OCI-LY7 (cell line): Measurements from ENCODE around the gene NKAPD1. TPM values are rescaled to one million over a fixed set of nuclear protein-coding genes. Genes with fewer than 3 reads are reported as not detected.
A peak's percentile ranks its signal among the peaks of the same experiment; 100 is the strongest.

Experiments
- BruUV-seq: library from RNA; stranded (reverse); fragments of 400-500 nt; replicated peaks from 2 replicates; lab custom pipeline; 2021; lab: Mats Ljungman, UMichigan
- CTCF ChIA-PET: fragments of 300-600 bp; sonication (Branson Sonifier 250); formaldehyde crosslinking; loops from one replicate; lab custom pipeline; 2022; ENCODE audit warnings: antibody characterized with exemption; ENCODE audit not compliant: unreplicated experiment; lab: Charles Lee
- POLR2A ChIA-PET: fragments of 300-600 bp; sonication (Branson Sonifier 250); formaldehyde crosslinking; loops from one replicate; lab custom pipeline; 2022; ENCODE audit warnings: antibody characterized with exemption; lab: Charles Lee
- DNase-seq: peaks from one replicate; pipeline ENCODE4 v3.0.0-alpha.2; 2015; ENCODE audit warnings: low spot score
- H2AFZ ChIP-seq: fragments of 200-600 bp; sonication (generic), shearing (Covaris generic); 2 replicates; pipeline ENCODE4 v1.6.1; 2014; ENCODE audit warnings: mild to moderate bottlenecking, antibody characterized with exemption, low read length, moderate library complexity
- H3K27ac ChIP-seq: fragments of 200-600 bp; sonication (generic); 2 replicates; pipeline ENCODE4 v1.5.1; 2014; ENCODE audit warnings: mixed run types, low read depth, mild to moderate bottlenecking, moderate library complexity, low read length, inconsistent platforms; ENCODE audit not compliant: poor library complexity, severe bottlenecking
- H3K36me3 ChIP-seq: fragments of 200-600 bp; sonication (generic); 2 replicates; pipeline ENCODE4 v1.6.1; 2014; ENCODE audit warnings: mild to moderate bottlenecking, antibody characterized with exemption, low read length, moderate library complexity, mixed read lengths; ENCODE audit not compliant: insufficient read depth
- H3K4me1 ChIP-seq: fragments of 200-600 bp; sonication (generic); 2 replicates; pipeline ENCODE4 v1.5.1; 2014; ENCODE audit warnings: mild to moderate bottlenecking, low read length; ENCODE audit not compliant: insufficient read depth, poor library complexity, severe bottlenecking
- H3K4me2 ChIP-seq: fragments of 200-600 bp; sonication (generic); 2 replicates; pipeline ENCODE4 v1.6.1; 2014; ENCODE audit warnings: mild to moderate bottlenecking, low read length
- H3K4me3 ChIP-seq: fragments of 200-600 bp; sonication (generic); 2 replicates; pipeline ENCODE4 v1.5.1; 2014; ENCODE audit warnings: mild to moderate bottlenecking, low read depth, low read length; ENCODE audit not compliant: poor library complexity, severe bottlenecking
- H3K79me2 ChIP-seq: fragments of 200-600 bp; sonication (generic); 2 replicates; pipeline ENCODE4 v1.6.1; 2016; ENCODE audit warnings: low read depth, mild to moderate bottlenecking, low read length, moderate library complexity, mixed read lengths; ENCODE audit not compliant: insufficient read depth
- H3K9me2 ChIP-seq: fragments of 200-600 bp; sonication (generic); 2 replicates; pipeline ENCODE4 v1.6.1; 2016; ENCODE audit warnings: mild to moderate bottlenecking, low read length, mixed read lengths; ENCODE audit not compliant: insufficient read depth
- H3K9me3 ChIP-seq: fragments of 200-600 bp; sonication (generic); 2 replicates; pipeline ENCODE4 v1.6.1; 2014; ENCODE audit warnings: mild to moderate bottlenecking, mixed run types, low read length, mixed read lengths
- H4K20me1 ChIP-seq: fragments of 200-600 bp; sonication (generic); 2 replicates; pipeline ENCODE4 v1.6.1; 2014; ENCODE audit warnings: mild to moderate bottlenecking, antibody characterized with exemption, low read length, moderate library complexity, mixed read lengths; ENCODE audit not compliant: insufficient read depth
- EZH2phosphoT487 ChIP-seq: fragments of 200-600 bp; sonication (generic); IDR thresholded peaks from 2 replicates; pipeline ENCODE4 v1.6.1; 2018; ENCODE audit warnings: low read depth, borderline replicate concordance, mild to moderate bottlenecking, mixed run types, antibody characterized with exemption, low read length, moderate library complexity, mixed read lengths
- intact Hi-C: fragments of 100-400 bp; cut with micrococcal nuclease; formaldehyde crosslinking; loops from one replicate; pipeline ENCODE4 v1.10.0; 2022; ENCODE audit not compliant: unreplicated experiment
- total RNA-seq, 2 experiments: library from RNA; depleted of rRNA in 1 of 2; stranded (reverse); fragments of >200 nt in 1 of 2; shearing (Covaris generic) in 1 of 2; gene quantifications; 2 replicates each; pipeline ENCODE4 v1.2.3, GENCODE V29; 2014 to 2022
- TF ChIP-seq, protein P1 (sequence below): fragments of 200-600 bp; sonication (generic); conservative IDR thresholded peaks from 2 replicates; pipeline ENCODE4 v1.5.1; 2014; ENCODE audit warnings: mild to moderate bottlenecking, antibody characterized with exemption, low read length, moderate library complexity, mixed read lengths

NKAPD1 gene
- total RNA-seq, 2 experiments from 2014 or later = 21.3 to 30.7 TPM

DNA sequence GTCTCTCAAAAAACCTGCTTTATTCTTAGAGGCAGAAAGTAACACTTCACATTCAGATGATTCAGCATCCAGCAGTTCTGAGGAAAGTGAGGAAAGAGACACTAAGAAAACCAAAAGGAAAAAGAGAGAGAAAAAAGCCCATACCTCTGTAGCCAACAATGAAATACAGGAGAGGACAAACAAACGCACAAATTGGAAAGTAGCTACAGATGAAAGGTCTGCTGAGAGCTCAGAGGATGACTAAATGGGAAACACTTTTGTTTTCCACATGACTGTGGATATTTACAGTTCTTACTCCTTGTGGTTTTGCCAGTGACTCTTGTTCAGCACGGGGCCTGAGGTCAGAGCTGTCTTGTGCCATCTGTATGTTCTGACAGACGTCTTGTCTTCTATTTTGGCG lies 8.6 kb downstream of the NKAPD1 start:
- H3K4me1 ChIP-seq = peaks cover 13% of the 10 kb centered on the region
- no peaks in the 10 kb centered on the region for H3K9me3 ChIP-seq
- ChIA-PET POLR2A (interaction anchor here (0.6 to 0.7 kb wide), 3 partner anchors 15 to 40 kb away, joined by 3 read pairs; no protein-coding TSS in a partner anchor), CTCF (no interaction called here)
- BruUV-seq = no TSS peak
- peaks cover 71% of the 10 kb centered on the region for H3K36me3 ChIP-seq
- no peaks in the 10 kb centered on the region for H4K20me1 ChIP-seq
- intact Hi-C loops = no loop called here
- no peak for DNase-seq
- H3K4me2 ChIP-seq = no peak overlapping the region
- no peaks in the 10 kb centered on the region for H3K9me2 ChIP-seq
- H3K27ac ChIP-seq = no peak overlapping the region
- TF ChIP-seq, protein P1, sequence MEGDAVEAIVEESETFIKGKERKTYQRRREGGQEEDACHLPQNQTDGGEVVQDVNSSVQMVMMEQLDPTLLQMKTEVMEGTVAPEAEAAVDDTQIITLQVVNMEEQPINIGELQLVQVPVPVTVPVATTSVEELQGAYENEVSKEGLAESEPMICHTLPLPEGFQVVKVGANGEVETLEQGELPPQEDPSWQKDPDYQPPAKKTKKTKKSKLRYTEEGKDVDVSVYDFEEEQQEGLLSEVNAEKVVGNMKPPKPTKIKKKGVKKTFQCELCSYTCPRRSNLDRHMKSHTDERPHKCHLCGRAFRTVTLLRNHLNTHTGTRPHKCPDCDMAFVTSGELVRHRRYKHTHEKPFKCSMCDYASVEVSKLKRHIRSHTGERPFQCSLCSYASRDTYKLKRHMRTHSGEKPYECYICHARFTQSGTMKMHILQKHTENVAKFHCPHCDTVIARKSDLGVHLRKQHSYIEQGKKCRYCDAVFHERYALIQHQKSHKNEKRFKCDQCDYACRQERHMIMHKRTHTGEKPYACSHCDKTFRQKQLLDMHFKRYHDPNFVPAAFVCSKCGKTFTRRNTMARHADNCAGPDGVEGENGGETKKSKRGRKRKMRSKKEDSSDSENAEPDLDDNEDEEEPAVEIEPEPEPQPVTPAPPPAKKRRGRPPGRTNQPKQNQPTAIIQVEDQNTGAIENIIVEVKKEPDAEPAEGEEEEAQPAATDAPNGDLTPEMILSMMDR = no peak
- H2AFZ ChIP-seq = no peak overlapping the region
- H3K79me2 ChIP-seq = peaks cover 24% of the 10 kb centered on the region
- no peak overlapping the region for H3K4me3 ChIP-seq

- Histone ChIP-seq H4K20me1 (no peaks in the 10 kb centered on the region), H3K27ac (peak overlapping the region; percentile 42), H2AFZ (peak overlapping the region; percentile 53), H3K4me3 (peak overlapping the region; percentile 89), H3K4me1 (peaks cover 24% of the 10 kb centered on the region), H3K36me3 (peaks cover 74% of the 10 kb centered on the region), H3K4me2 (peak overlapping the region; percentile 85), H3K9me3 (no peaks in the 10 kb centered on the region), H3K79me2 (peaks cover 46% of the 10 kb centered on the region), H3K9me2 (no peaks in the 10 kb centered on the region)
- TF ChIP-seq, protein P1 = no peak
- TF ChIP-seq EZH2phosphoT487 = no peak
- POLR2A ChIA-PET = interaction anchor here (0.6 to 1.7 kb wide), 10 partner anchors 9 to 214 kb away, joined by 3 to 11 read pairs (median 4); partner anchors contain the start of gene ALG9
- peak; percentile 38 for DNase-seq
- TSS peak; percentile 77 for BruUV-seq
- intact Hi-C loops = loop anchor here (5.0 kb wide), 2 partner anchors 149 to 209 kb away; partner anchors contain the start of genes CFAP68, DIXDC1 and FDXACB1
- CTCF ChIA-PET = no interaction called here
These were observed 11.8 kb downstream of the NKAPD1 start for GRCh38 chr11:112085822-112086421.
